ENCODE results near the gene MESP2.

MESP2 gene

DNA sequence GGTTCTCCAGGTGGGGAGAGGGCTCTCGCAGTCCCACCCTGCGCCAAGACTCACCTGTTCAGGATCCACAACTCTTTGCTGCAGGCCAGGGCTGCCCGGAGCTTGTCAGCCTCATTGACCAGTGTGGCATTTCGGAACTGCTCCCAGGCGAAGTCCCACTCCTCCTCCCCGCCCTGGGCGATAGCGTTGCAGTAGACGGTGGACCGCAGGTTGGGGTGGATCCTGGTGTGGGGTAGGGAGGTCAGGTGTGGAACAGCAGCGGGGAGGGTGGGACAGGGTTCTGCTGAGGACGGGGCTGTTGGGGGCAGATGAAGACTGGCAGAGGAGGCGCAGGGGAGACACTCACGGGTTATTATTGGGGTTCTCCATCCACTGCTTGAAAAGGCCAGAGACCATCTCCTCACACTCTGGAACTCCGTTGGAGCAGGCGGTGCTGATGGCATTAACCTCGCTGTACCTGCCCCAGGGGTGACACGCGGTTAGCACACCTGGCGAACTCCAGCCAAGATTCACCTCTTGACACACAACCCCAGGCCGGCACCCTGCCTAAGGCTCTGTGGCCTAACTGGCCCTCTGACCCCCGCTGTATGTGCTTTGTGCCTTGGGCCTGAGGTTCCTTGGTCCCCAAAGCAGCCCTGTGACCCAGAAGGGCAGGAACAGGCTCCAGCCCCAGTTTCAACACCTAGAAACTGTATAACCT is 16.1 kb downstream of the MESP2 start:
- TF ChIP-seq SP1 (IDR thresholded peaks at IDR 0.05) (no peak), CTBP1 (IDR thresholded peaks at IDR 0.05; ENCODE audit: borderline replicate concordance) (no peak), ZNF384 (IDR thresholded peaks at IDR 0.05) (no peak), SUZ12 (IDR thresholded peaks at IDR 0.05) (no peak), L3MBTL2 (conservative IDR thresholded peaks at IDR 0.05) (no peak), ELF4 (IDR thresholded peaks at IDR 0.05) (no peak)
- POLR2A ChIA-PET: no interaction called here
- DNase-seq (ENCODE audit: extremely low spot score): no peak
- CTCF ChIA-PET: no interaction called here

GRCh38 chr15:89794627-89795241 is 18.6 kb downstream of the MESP2 start:
- TF ChIP-seq CTBP1 (IDR thresholded peaks at IDR 0.05; ENCODE audit: borderline replicate concordance): no peak
- no peak for TF ChIP-seq BHLHE40 (IDR thresholded peaks at IDR 0.05; ENCODE audit: borderline replicate concordance)
- no peak for TF ChIP-seq FOXM1 (IDR thresholded peaks at IDR 0.05; ENCODE audit: borderline replicate concordance)
- TF ChIP-seq NFRKB (IDR thresholded peaks at IDR 0.05): no peak
- TF ChIP-seq ARNT (IDR thresholded peaks at IDR 0.05): no peak
- TF ChIP-seq ELF4 (IDR thresholded peaks at IDR 0.05): no peak
- no peak for TF ChIP-seq L3MBTL2 (conservative IDR thresholded peaks at IDR 0.05)
- TF ChIP-seq ZNF384 (IDR thresholded peaks at IDR 0.05): no peak
- TF ChIP-seq LEF1 (IDR thresholded peaks at IDR 0.05; ENCODE audit: borderline replicate concordance): no peak
- no peak for TF ChIP-seq FOXK2 (IDR thresholded peaks at IDR 0.05)
- no peak for TF ChIP-seq SUZ12 (IDR thresholded peaks at IDR 0.05)
- no peak for TF ChIP-seq TARDBP (IDR thresholded peaks at IDR 0.05)
- POLR2A ChIA-PET: no interaction called here
- CTCF ChIA-PET: no interaction called here
- DNase-seq (ENCODE audit: extremely low spot score): no peak

DNA sequence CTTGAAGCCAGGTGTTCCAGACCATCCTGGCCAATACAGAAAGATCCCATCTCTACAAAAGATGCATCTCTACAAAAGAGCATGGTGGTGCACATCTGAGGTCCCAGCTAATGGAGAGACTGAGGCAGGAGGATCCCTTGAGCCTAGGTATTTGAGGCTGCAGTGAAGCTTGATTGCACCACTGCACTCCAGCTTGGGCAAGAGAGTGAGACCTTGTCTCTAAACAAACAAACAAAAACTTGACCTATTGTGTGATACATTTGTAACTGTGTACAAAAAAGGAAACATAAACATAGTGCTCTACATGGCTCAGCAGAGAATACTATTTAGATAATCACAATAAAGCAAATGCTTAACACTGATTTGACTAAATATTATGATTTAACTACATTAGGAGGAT is 19.9 kb downstream of the MESP2 start:
- TF ChIP-seq FOXK2 (IDR thresholded peaks at IDR 0.05) (no peak), NFRKB (IDR thresholded peaks at IDR 0.05) (no peak), SP1 (IDR thresholded peaks at IDR 0.05) (no peak), CTBP1 (IDR thresholded peaks at IDR 0.05; ENCODE audit: borderline replicate concordance) (no peak), ARNT (IDR thresholded peaks at IDR 0.05) (no peak), FOXM1 (IDR thresholded peaks at IDR 0.05; ENCODE audit: borderline replicate concordance) (no peak), ELF4 (IDR thresholded peaks at IDR 0.05) (no peak)
- ChIA-PET POLR2A (no interaction called here), CTCF (no interaction called here)
- no peak for DNase-seq (ENCODE audit: extremely low spot score)

- DNase-seq (ENCODE audit: extremely low spot score): no peak
- TF ChIP-seq L3MBTL2 (conservative IDR thresholded peaks at IDR 0.05) (no peak), LEF1 (IDR thresholded peaks at IDR 0.05; ENCODE audit: borderline replicate concordance) (no peak), NFRKB (IDR thresholded peaks at IDR 0.05) (no peak), FOXM1 (IDR thresholded peaks at IDR 0.05; ENCODE audit: borderline replicate concordance) (no peak)
- CTCF ChIA-PET: no interaction called here
- POLR2A ChIA-PET: interaction anchor here (0.8 kb wide), 1 partner anchor 47 kb away, joined by 4 read pairs; the partner anchor contains the start of gene MESP1
These were observed 21.6 kb downstream of the MESP2 start for GRCh38 chr15:89797678-89798201.

GRCh38 chr15:89799011-89799911 is 23.1 kb downstream of the MESP2 start:
- no peak for TF ChIP-seq FOXA1 (IDR thresholded peaks at IDR 0.05)
- TF ChIP-seq ELF4 (IDR thresholded peaks at IDR 0.05): no peak
- no peak for TF ChIP-seq HDGF (IDR thresholded peaks at IDR 0.05; ENCODE audit: borderline replicate concordance)
- no peak for TF ChIP-seq ARNT (IDR thresholded peaks at IDR 0.05)
- no peak for TF ChIP-seq SP1 (IDR thresholded peaks at IDR 0.05)
- TF ChIP-seq FOXM1 (IDR thresholded peaks at IDR 0.05; ENCODE audit: borderline replicate concordance): no peak
- no peak for TF ChIP-seq FOXK2 (IDR thresholded peaks at IDR 0.05)
- POLR2A ChIA-PET: interaction anchor here (1.4 kb wide), 1 partner anchor 16 kb away, joined by 3 read pairs; no protein-coding TSS in a partner anchor
- CTCF ChIA-PET: no interaction called here
- DNase-seq (ENCODE audit: extremely low spot score): no peak

- DNase-seq (ENCODE audit: extremely low spot score): no peak
- ChIA-PET CTCF (no interaction called here), POLR2A (no interaction called here)
- no peak for TF ChIP-seq TARDBP (IDR thresholded peaks at IDR 0.05)
- no peak for TF ChIP-seq SP1 (IDR thresholded peaks at IDR 0.05)
- no peak for TF ChIP-seq ELF4 (IDR thresholded peaks at IDR 0.05)
- no peak for TF ChIP-seq ARNT (IDR thresholded peaks at IDR 0.05)
- TF ChIP-seq, protein P1, sequence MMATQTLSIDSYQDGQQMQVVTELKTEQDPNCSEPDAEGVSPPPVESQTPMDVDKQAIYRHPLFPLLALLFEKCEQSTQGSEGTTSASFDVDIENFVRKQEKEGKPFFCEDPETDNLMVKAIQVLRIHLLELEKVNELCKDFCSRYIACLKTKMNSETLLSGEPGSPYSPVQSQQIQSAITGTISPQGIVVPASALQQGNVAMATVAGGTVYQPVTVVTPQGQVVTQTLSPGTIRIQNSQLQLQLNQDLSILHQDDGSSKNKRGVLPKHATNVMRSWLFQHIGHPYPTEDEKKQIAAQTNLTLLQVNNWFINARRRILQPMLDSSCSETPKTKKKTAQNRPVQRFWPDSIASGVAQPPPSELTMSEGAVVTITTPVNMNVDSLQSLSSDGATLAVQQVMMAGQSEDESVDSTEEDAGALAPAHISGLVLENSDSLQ (IDR thresholded peaks at IDR 0.05): no peak
- TF ChIP-seq HDGF (IDR thresholded peaks at IDR 0.05; ENCODE audit: borderline replicate concordance): no peak
- no peak for TF ChIP-seq FOXK2 (IDR thresholded peaks at IDR 0.05)
- no peak for TF ChIP-seq NFRKB (IDR thresholded peaks at IDR 0.05)
- TF ChIP-seq ZNF384 (IDR thresholded peaks at IDR 0.05): no peak
- TF ChIP-seq LEF1 (IDR thresholded peaks at IDR 0.05; ENCODE audit: borderline replicate concordance): no peak
- TF ChIP-seq CTBP1 (IDR thresholded peaks at IDR 0.05; ENCODE audit: borderline replicate concordance): no peak
- no peak for TF ChIP-seq L3MBTL2 (conservative IDR thresholded peaks at IDR 0.05)
These were observed 23.9 kb downstream of the MESP2 start for GRCh38 chr15:89799918-89800498.

Data from HEK293T (cell line).